Measurements from ENCODE around the gene GRAMD2B. TPM values are rescaled to one million over a fixed set of nuclear protein-coding genes. Genes with fewer than 3 reads are reported as not detected.
"Not testable (repeated sequence)": the region's sequence is repeated elsewhere in the genome, so short reads cannot be mapped to it uniquely, and the experiment has no call there.

The GRAMD2B gene
- polyA plus RNA-seq, 1 donor, result 54.2 TPM

GRCh38 chr5:126460977-126461376, 37.8 kb downstream of the GRAMD2B start:
- no peaks in the 10 kb centered on the region for H3K27me3 ChIP-seq (ENCODE audit: control insufficient read depth, insufficient read depth, low read length)
- peak in 1 of 2 donors; percentile 29 for DNase-seq

GRCh38 chr5:126461838-126462237, 38.6 kb downstream of the GRAMD2B start:
- peaks cover 14% of the 10 kb centered on the region for H3K36me3 ChIP-seq (ENCODE audit: control insufficient read depth, insufficient read depth, low read length)

More at GRCh38 chr5:126460977-126461376, 37.8 kb downstream of the GRAMD2B start:
- Histone ChIP-seq H3K4me3 (ENCODE audit: low read length) (no peak overlapping the region), H3K36me3 (ENCODE audit: control insufficient read depth, insufficient read depth, low read length) (peaks cover 11% of the 10 kb centered on the region), H3K27ac (ENCODE audit: low read length) (no peak overlapping the region), H3K4me1 (ENCODE audit: control insufficient read depth, insufficient read depth, low read length) (peaks cover 18% of the 10 kb centered on the region), H3K9me3 (ENCODE audit: control insufficient read depth, low read depth, low read length) (no peaks in the 10 kb centered on the region)
- no CpG with 5 or more reads among the region's 1 CpG for WGBS (ENCODE audit: insufficient coverage, low lambda C conversion rate)

GRCh38 chr5:126462239-126463014, 39.2 kb downstream of the GRAMD2B start:
- Histone ChIP-seq H3K4me3 (ENCODE audit: low read length) (no peak overlapping the region), H3K4me1 (ENCODE audit: control insufficient read depth, insufficient read depth, low read length) (peaks cover 18% of the 10 kb centered on the region), H3K9me3 (ENCODE audit: control insufficient read depth, low read depth, low read length) (no peaks in the 10 kb centered on the region), H3K27me3 (ENCODE audit: control insufficient read depth, insufficient read depth, low read length) (no peaks in the 10 kb centered on the region), H3K36me3 (ENCODE audit: control insufficient read depth, insufficient read depth, low read length) (peaks cover 14% of the 10 kb centered on the region), H3K27ac (ENCODE audit: low read length) (no peak overlapping the region)
- WGBS (ENCODE audit: insufficient coverage, low lambda C conversion rate), result no CpG with 5 or more reads among the region's 8 CpGs
- no peak for DNase-seq

More at GRCh38 chr5:126461838-126462237, 38.6 kb downstream of the GRAMD2B start:
- no peaks in the 10 kb centered on the region for H3K9me3 ChIP-seq (ENCODE audit: control insufficient read depth, low read depth, low read length)
- WGBS (ENCODE audit: insufficient coverage, low lambda C conversion rate), result 75% methylated on average over 1 of the region's 1 CpG
- no peaks in the 10 kb centered on the region for H3K27me3 ChIP-seq (ENCODE audit: control insufficient read depth, insufficient read depth, low read length)
- H3K27ac ChIP-seq (ENCODE audit: low read length), result no peak overlapping the region
- DNase-seq, result no peak
- H3K4me3 ChIP-seq (ENCODE audit: low read length), result no peak overlapping the region
- peaks cover 18% of the 10 kb centered on the region for H3K4me1 ChIP-seq (ENCODE audit: control insufficient read depth, insufficient read depth, low read length)

- peaks cover 18% of the 10 kb centered on the region for H3K4me1 ChIP-seq (ENCODE audit: control insufficient read depth, insufficient read depth, low read length)
- no peak overlapping the region for H3K4me3 ChIP-seq (ENCODE audit: low read length)
- H3K36me3 ChIP-seq (ENCODE audit: control insufficient read depth, insufficient read depth, low read length), result peaks cover 17% of the 10 kb centered on the region
- no peaks in the 10 kb centered on the region for H3K27me3 ChIP-seq (ENCODE audit: control insufficient read depth, insufficient read depth, low read length)
- H3K9me3 ChIP-seq (ENCODE audit: control insufficient read depth, low read depth, low read length), result no peaks in the 10 kb centered on the region
- no peak for DNase-seq
- H3K27ac ChIP-seq (ENCODE audit: low read length), result no peak overlapping the region
- WGBS (ENCODE audit: insufficient coverage, low lambda C conversion rate), result no CpG with 5 or more reads among the region's 2 CpGs
Measured at GRCh38 chr5:126464016-126464415, 40.8 kb downstream of the GRAMD2B start.

GRCh38 chr5:126464959-126465358, 41.8 kb downstream of the GRAMD2B start:
- peak overlapping the region; percentile 38 for H3K27ac ChIP-seq (ENCODE audit: low read length)
- H3K4me1 ChIP-seq (ENCODE audit: control insufficient read depth, insufficient read depth, low read length), result peaks cover 22% of the 10 kb centered on the region
- peak; percentile 88 to 96 for DNase-seq

GRCh38 chr5:126468091-126468490, 44.9 kb downstream of the GRAMD2B start:
- Histone ChIP-seq H3K27me3 (ENCODE audit: control insufficient read depth, insufficient read depth, low read length) (no peaks in the 10 kb centered on the region), H3K4me3 (ENCODE audit: low read length) (no peak overlapping the region), H3K36me3 (ENCODE audit: control insufficient read depth, insufficient read depth, low read length) (peaks cover 34% of the 10 kb centered on the region), H3K27ac (ENCODE audit: low read length) (no peak overlapping the region), H3K4me1 (ENCODE audit: control insufficient read depth, insufficient read depth, low read length) (peaks cover 48% of the 10 kb centered on the region), H3K9me3 (ENCODE audit: control insufficient read depth, low read depth, low read length) (no peaks in the 10 kb centered on the region)
- WGBS (ENCODE audit: insufficient coverage, low lambda C conversion rate), result 100% methylated on average over 3 of the region's 3 CpGs
- no peak for DNase-seq

More at GRCh38 chr5:126464959-126465358, 41.8 kb downstream of the GRAMD2B start:
- WGBS (ENCODE audit: insufficient coverage, low lambda C conversion rate), result no CpG with 5 or more reads among the region's 7 CpGs
- peaks cover 18% of the 10 kb centered on the region for H3K36me3 ChIP-seq (ENCODE audit: control insufficient read depth, insufficient read depth, low read length)
- no peaks in the 10 kb centered on the region for H3K9me3 ChIP-seq (ENCODE audit: control insufficient read depth, low read depth, low read length)
- no peaks in the 10 kb centered on the region for H3K27me3 ChIP-seq (ENCODE audit: control insufficient read depth, insufficient read depth, low read length)
- no peak overlapping the region for H3K4me3 ChIP-seq (ENCODE audit: low read length)

GRCh38 chr5:126469536-126470316, 46.5 kb downstream of the GRAMD2B start:
- H3K27me3 ChIP-seq (ENCODE audit: control insufficient read depth, insufficient read depth, low read length), result no peaks in the 10 kb centered on the region
- peaks cover 42% of the 10 kb centered on the region for H3K36me3 ChIP-seq (ENCODE audit: control insufficient read depth, insufficient read depth, low read length)
- H3K4me3 ChIP-seq (ENCODE audit: low read length), result no peak overlapping the region
- no peaks in the 10 kb centered on the region for H3K9me3 ChIP-seq (ENCODE audit: control insufficient read depth, low read depth, low read length)
- no CpG with 5 or more reads among the region's 6 CpGs for WGBS (ENCODE audit: insufficient coverage, low lambda C conversion rate)
- H3K4me1 ChIP-seq (ENCODE audit: control insufficient read depth, insufficient read depth, low read length), result peaks cover 41% of the 10 kb centered on the region
- peak; percentile 76 to 90 for DNase-seq
- peak overlapping the region; percentile 73 for H3K27ac ChIP-seq (ENCODE audit: low read length)

- DNase-seq; H3K4me3 ChIP-seq (ENCODE audit: low read length); H3K9me3 ChIP-seq (ENCODE audit: control insufficient read depth, low read depth, low read length); H3K27me3 ChIP-seq (ENCODE audit: control insufficient read depth, insufficient read depth, low read length): not testable (repeated sequence)
- H3K4me1 ChIP-seq (ENCODE audit: control insufficient read depth, insufficient read depth, low read length), result peaks cover 35% of the 10 kb centered on the region
- H3K36me3 ChIP-seq (ENCODE audit: control insufficient read depth, insufficient read depth, low read length), result peaks cover 44% of the 10 kb centered on the region
- H3K27ac ChIP-seq (ENCODE audit: low read length), result peak overlapping the region; percentile 73
- WGBS (ENCODE audit: insufficient coverage, low lambda C conversion rate), result 67% methylated on average over 1 of the region's 6 CpGs
Measured at GRCh38 chr5:126470529-126470928, 47.3 kb downstream of the GRAMD2B start.

GRCh38 chr5:126471247-126471646, 48.0 kb downstream of the GRAMD2B start:
- Histone ChIP-seq H3K9me3 (ENCODE audit: control insufficient read depth, low read depth, low read length) (no peaks in the 10 kb centered on the region), H3K4me3 (ENCODE audit: low read length) (no peak overlapping the region), H3K27ac (ENCODE audit: low read length) (no peak overlapping the region), H3K4me1 (ENCODE audit: control insufficient read depth, insufficient read depth, low read length) (peaks cover 30% of the 10 kb centered on the region), H3K27me3 (ENCODE audit: control insufficient read depth, insufficient read depth, low read length) (no peaks in the 10 kb centered on the region), H3K36me3 (ENCODE audit: control insufficient read depth, insufficient read depth, low read length) (peaks cover 38% of the 10 kb centered on the region)
- no peak for DNase-seq
- WGBS (ENCODE audit: insufficient coverage, low lambda C conversion rate), result no CpG with 5 or more reads among the region's 3 CpGs

GRCh38 chr5:126471875-126472537, 48.8 kb downstream of the GRAMD2B start:
- no CpG with 5 or more reads among the region's 3 CpGs for WGBS (ENCODE audit: insufficient coverage, low lambda C conversion rate)
- H3K9me3 ChIP-seq (ENCODE audit: control insufficient read depth, low read depth, low read length), result no peaks in the 10 kb centered on the region
- H3K4me3 ChIP-seq (ENCODE audit: low read length), result no peak overlapping the region
- peaks cover 30% of the 10 kb centered on the region for H3K4me1 ChIP-seq (ENCODE audit: control insufficient read depth, insufficient read depth, low read length)
- no peaks in the 10 kb centered on the region for H3K27me3 ChIP-seq (ENCODE audit: control insufficient read depth, insufficient read depth, low read length)
- peak overlapping the region; percentile 15 for H3K27ac ChIP-seq (ENCODE audit: low read length)
- peak in 1 of 2 donors; percentile 58 for DNase-seq
- H3K36me3 ChIP-seq (ENCODE audit: control insufficient read depth, insufficient read depth, low read length), result peaks cover 32% of the 10 kb centered on the region

All from large intestine (tissue), 3 donors.